ENCODE results near the gene MCU.
"Not testable (repeated sequence)": the region's sequence is repeated elsewhere in the genome, so short reads cannot be mapped to it uniquely, and the experiment has no call there.

Gene MCU

GRCh38 chr10:72687035-72687434, 4.9 kb upstream of the MCU start:
- no peak for DNase-seq

GRCh38 chr10:72688208-72688651, 3.7 kb upstream of the MCU start:
- DNase-seq, result peak; percentile 87

DNA sequence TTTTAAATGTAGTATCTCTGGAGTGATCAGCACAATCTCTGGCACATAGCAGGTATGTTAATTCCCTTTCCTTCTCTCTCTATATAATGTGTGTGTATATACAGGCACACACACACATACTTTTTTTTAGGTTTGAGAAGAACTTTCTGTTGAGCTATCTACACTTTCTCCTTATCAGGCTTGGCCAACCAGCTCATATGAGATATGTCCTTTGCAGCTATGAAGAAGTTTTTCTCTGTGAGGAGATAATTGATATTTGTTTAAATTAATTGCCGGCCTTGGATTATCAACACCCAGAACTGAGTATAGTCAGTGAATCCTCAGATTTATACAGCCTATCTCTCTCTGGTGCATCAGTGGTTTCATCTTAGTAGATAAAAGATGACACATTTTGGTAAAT, 2.3 kb upstream of the MCU start:
- DNase-seq, result no peak

- no peak for DNase-seq
These were observed 1.7 kb upstream of the MCU start for GRCh38 chr10:72690071-72690755.

DNA sequence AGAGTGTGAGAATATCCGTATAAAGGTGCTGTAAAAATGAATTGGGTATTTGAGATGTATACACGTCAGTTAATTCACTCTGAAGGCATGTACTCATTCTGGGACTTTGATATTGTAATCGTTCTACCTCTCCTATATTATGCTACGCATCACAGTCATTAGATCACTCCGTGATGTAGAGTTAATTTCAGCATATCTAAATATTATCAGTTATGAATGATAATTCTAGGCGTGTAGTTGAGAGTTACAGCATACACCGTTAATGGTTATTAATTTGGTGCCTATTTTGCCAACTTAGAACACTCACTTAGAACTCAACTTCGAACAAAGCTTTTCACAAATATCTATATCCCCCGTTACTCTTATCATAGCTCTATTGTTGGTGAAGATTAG, 477 bp upstream of the MCU start:
- no peak for DNase-seq

DNA sequence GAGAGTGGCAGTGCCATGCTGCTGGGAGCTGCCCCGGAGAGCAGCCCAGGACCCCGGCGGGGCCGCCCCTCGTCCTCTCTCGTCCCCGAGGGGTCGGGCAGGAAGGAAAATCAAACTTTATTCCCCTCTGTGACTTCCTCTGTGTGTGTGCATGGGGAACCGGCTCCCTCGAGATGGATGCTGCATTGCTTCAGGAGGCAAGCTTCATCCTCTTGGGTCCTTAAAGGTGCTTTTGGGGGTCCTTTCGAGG, 726 bp downstream of the MCU start:
- DNase-seq, result no peak

DNA sequence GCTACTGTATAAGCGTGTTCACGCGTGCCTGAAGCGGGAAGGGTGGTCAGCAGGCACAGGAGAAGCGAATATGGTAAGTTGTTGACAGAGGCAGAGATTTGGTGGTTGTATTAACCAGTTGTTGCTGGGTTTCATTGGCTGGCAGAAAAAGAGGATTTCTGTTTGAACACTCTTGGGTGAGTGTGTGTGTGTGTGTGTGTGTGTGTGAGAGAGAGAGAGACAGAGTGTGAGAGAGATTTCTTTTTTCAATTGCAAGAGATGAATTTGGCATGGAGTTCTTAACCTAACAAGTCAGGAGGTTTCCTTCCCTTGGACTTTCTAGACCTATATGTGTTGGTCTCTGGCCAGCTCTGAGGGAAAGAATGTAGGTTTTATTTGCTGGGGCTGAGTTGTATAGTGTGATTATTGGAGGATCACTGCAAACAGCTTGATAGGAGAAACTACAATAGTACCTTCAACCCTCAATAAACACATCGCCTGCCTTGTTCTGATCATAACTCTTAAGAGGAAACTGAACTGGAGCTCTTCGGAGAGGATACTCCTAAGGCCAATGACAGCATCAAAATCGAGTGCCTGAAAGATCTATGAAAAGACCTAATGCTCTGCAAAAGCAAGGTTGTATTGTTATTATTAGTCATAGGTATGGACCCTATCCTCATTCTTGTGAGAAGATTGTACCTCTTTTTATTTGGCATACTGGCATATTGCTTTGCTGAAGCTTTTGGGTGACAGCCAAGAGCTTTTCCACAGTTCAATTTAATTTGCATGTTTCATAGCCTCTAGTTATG, 1.2 kb downstream of the MCU start:
- DNase-seq, result no peak

DNA sequence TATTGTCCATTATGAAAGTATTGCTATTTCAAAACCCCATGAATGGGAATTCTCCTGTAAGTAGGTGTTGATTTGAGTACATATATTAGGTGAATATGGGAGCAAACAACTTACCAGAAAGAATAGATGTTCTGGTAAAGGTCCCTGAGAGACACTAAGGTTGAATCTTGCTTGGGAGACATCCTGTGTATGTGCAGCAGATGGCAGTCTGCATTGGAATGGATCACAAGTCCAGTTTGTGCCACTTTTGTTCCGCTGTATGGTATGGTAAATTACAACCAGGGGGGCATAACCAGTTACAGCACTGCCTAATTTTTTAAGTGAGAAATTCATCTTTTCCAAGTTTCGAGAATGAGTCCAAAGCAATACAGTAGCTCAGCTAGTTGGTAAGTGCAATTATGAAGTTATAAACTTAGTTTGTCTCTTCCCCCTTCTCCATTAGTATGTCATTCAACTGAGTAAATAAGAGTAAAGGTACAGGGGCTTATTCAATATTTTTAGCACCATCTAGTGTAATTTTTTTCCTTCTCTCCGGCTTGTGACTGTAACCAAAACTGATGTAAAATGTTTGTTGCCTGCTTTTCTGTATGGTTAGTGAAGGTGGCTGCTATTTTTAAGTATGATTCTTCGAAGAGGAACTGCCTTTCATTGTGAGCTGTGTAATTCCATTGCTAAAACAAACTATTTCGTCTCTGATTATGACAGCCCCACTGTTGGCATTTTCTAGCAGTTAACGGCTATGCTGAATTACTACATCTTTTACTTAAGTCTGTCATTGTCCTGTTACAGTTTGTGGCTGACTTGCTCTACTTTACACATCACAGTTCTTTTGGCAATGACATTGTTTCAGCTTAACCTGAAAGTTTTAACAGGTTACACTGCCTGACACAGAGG, 2.8 kb downstream of the MCU start:
- DNase-seq, result peak; percentile 65

DNA sequence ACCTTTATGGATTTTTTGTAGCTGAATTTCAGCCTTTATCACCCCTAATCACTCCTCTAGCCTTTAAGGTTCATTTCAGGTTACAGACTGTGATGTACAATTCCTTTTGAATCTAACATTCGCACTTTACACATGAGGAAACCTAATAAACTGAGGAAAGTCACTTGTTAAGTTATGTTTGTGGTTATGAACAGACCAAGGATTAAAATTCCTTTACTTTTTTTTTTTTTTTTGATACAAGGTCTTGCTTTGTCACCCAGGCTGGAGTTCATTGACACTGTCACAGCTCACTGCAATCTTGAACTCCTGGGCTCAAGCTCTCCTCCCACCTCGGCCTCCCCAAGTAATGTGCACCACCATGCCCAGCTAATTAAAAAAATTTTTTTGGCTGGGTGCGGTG, 3.6 kb downstream of the MCU start:
- no peak for DNase-seq

- no peak for DNase-seq
These were observed 5.8 kb downstream of the MCU start for GRCh38 chr10:72697716-72698115.

- not testable (repeated sequence) for DNase-seq
These were observed 10.5 kb downstream of the MCU start for GRCh38 chr10:72702465-72702864.

GRCh38 chr10:72702868-72703581, 11.1 kb downstream of the MCU start:
- DNase-seq, result peak; percentile 56

GRCh38 chr10:72704117-72704516, 12.2 kb downstream of the MCU start:
- DNase-seq, result no peak

GRCh38 chr10:72709041-72709440, 17.1 kb downstream of the MCU start:
- DNase-seq, result no peak

DNA sequence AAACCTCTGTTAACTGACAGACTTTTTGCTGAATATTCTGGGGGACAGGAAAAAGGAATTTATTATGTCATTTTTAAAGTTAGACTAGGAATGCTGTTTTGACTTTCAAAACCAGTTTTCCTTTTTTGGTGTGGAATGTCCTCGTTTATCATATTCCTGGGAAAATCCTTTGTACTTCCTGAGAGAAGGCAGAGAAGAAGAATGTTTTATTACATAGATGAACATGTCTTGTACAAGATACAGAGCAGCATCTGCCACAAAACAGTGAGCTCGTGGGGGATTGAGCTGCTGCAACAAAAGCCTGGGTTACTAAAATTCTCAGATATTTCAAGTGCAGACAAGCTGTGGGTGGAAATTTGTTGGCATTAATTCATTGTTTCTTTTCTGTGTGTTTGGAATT, 20.2 kb downstream of the MCU start:
- peak; percentile 55 for DNase-seq

DNA sequence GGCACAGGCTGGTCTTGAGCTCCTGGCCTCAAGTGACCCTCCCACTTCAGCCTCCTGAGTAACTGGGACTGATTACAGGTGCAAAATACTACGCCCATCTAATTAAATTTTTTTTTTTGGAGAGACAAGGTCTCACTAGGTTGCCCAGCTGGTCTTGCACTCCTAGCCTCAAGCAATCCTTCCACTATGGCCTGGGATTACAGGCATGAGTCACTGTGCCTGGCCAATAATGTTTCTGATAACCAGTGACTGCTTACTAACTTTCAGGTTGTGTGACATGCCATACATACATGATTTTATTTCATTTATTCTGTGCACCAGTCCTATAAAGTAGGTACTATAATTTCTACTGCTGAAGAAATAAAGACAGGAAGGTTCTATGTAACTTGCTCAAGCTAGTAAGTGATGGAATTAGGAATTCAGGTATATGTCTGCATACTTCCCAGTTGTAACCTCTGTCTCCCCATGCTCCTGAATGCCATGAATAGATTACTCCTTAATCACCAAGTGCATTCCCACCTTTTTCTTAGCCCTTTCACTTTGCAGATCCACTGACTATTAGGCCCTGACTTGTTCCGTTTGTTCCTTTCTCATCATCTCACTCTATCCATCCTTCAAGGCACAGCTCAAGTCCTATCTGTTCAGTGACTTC, 28.1 kb downstream of the MCU start:
- DNase-seq, result no peak

- no peak for DNase-seq
These were observed 29.1 kb downstream of the MCU start for GRCh38 chr10:72720814-72721660.

DNA sequence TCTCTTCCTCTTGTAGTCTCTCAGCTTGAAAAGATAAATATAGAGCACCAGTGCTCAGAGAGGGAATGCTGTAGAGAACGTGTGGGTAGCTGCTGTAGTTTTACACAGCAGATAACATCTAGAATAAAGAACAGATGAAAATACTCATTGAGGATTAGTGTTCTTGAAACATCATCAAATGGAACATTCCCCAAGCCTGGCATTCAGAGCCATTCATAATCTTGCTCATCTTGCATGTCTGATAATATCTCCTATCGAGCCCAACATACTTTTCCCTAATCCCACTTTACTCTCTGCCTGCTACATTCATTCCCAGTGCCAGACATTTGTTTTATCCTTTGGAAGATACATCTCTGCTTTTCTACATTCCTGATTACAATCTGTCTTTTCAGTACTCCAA, 35.2 kb downstream of the MCU start:
- no peak for DNase-seq

- DNase-seq, result no peak
These were observed 36.5 kb downstream of the MCU start for GRCh38 chr10:72728462-72728861.

- DNase-seq, result no peak
These were observed 37.6 kb downstream of the MCU start for GRCh38 chr10:72729528-72729927.

DNA sequence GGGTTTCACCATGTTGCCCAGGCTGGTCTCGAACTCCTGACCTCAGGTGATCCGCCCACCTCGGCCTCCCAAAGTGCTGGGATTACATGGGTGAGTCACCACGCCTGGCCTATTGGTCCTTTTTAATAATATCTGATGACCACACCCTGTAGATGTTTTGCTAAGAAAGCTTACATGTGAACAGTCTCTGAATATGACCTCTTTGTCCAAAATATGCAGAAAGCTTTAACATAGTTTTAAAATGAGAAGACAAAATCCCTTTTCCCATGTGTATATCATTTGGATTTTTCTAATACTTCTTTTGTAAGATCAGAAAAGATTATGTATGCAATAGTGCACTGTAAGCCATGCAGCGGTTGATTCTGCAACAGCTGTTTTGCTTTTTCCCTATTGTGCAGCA, 38.5 kb downstream of the MCU start:
- DNase-seq, result peak; percentile 42
